ENCODE results near the gene SH3BP2. TPM values are rescaled to one million over a fixed set of nuclear protein-coding genes. Genes with fewer than 3 reads are reported as not detected.
A peak's percentile ranks its signal among the peaks of the same experiment; 100 is the strongest.

Gene SH3BP2
- total RNA-seq, 2 donors from 2014 or later, result 29.0 to 33.5 TPM

DNA sequence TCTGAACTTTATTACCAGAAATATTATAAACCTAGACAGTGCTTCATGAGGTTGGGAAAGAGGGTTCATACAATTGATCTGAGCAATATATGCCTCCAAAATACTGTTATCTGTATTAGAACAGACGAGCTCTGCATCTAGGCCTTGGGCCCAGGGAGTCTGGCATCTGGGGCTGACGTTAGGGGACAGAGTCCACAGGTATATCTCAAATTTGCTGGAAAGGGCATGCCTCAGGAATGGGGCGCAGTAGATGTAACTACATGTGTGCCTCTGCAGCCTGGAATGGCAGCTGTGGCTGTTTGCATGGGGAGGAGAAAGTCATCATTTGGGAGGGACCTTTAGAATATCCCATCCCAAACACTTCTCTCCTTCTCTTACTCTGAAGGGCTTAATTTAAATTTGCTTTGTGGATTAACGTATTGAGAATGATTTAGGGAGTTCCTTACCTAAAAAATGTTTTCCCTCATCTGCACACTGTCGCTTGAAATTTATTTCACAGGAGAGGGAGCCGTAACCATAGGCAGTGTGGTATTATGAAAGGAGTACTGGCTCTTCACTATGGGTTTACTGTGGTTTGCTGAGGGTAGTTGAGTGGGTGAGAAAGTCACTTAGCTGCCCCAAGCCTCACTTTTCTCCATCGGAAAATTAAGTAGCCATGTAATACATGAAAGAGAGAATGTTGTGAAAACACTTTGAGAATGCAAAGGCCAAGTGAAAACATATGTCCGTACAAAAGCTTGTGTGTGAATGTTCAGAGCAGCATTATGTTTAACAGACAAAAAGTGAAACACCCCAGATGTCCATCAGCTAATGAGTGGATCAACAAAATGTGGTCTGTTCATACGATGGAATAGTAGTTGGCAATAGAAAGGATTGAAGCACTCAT, 56.6 kb downstream of the SH3BP2 start:
- intact Hi-C loops (cut with DNase I), result loop anchor here (10.0 kb wide), 1 partner anchor 85 kb away; no protein-coding TSS in a partner anchor
- 25% methylated on average over 9 of the region's 9 CpGs for WGBS, 2 donors
- H3K9me3 ChIP-seq, result no peaks in the 10 kb centered on the region
- H3K4me1 ChIP-seq, result peaks cover 91% of the 10 kb centered on the region
- DNase-seq, result peak; percentile 70 to 86 (median 78)
- H3K4me3 ChIP-seq, result no peak overlapping the region
- no peaks in the 10 kb centered on the region for H3K36me3 ChIP-seq (replicated peaks in 1 of 2; ENCODE audit: insufficient read depth in 1 of 2, low read depth in 2 of 2)
- peak in 1 of 3 donors; percentile 29 for TF ChIP-seq POLR2A (IDR thresholded peaks at IDR 0.05)
- TF ChIP-seq, protein P1, sequence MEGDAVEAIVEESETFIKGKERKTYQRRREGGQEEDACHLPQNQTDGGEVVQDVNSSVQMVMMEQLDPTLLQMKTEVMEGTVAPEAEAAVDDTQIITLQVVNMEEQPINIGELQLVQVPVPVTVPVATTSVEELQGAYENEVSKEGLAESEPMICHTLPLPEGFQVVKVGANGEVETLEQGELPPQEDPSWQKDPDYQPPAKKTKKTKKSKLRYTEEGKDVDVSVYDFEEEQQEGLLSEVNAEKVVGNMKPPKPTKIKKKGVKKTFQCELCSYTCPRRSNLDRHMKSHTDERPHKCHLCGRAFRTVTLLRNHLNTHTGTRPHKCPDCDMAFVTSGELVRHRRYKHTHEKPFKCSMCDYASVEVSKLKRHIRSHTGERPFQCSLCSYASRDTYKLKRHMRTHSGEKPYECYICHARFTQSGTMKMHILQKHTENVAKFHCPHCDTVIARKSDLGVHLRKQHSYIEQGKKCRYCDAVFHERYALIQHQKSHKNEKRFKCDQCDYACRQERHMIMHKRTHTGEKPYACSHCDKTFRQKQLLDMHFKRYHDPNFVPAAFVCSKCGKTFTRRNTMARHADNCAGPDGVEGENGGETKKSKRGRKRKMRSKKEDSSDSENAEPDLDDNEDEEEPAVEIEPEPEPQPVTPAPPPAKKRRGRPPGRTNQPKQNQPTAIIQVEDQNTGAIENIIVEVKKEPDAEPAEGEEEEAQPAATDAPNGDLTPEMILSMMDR (IDR thresholded peaks at IDR 0.05), result no peak
- H3K27ac ChIP-seq, result peak overlapping the region; percentile 50 to 73 (median 66)
- H3K27me3 ChIP-seq, result no peaks in the 10 kb centered on the region
- ATAC-seq, result peak; percentile 86

DNA sequence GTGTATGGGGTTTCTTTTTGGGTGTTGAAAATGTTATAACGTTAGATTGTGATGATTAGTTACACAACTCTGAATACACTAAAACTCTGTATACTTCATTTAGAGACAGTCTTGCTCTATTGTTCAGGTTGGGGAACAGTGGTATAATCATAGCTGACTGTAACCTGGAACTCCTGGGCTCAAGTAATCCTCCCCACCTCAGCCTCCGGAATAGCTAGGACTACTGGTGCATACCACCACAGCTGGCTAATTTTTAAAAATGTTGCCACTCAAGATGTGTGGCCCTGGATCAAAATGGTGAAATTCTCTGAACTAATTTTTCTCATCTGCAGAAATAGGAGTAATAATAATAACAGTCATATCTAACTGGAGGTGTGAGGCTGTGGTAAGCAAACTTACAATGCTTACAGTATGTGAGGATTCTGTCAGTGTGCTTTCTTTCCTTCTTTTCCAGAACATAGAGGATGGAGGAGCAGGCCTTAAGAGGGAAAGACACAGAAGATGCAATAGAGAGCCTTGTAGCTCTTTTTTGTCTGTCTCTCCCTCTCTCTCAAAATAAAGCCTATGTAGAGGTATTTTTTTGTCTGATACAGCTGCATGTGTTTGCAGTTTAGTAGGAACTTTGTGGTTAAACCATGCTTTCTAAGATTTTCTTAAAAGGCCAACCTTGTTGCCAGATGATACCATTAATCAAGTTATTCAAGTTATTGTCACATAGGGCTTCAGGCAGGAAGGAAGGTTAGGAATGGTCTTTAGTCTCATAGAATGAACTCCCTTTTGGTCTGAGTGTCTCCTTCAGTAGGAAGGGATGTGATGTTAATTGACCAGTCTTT, 58.3 kb downstream of the SH3BP2 start:
- Histone ChIP-seq H3K27ac (peak overlapping the region in 3 of 4 donors; percentile 50 to 73 (median 61)), H3K36me3 (replicated peaks in 1 of 2; ENCODE audit: insufficient read depth in 1 of 2, low read depth in 2 of 2) (no peaks in the 10 kb centered on the region), H3K4me3 (no peak overlapping the region), H3K27me3 (no peaks in the 10 kb centered on the region), H3K9me3 (no peaks in the 10 kb centered on the region), H3K4me1 (peaks cover 88% of the 10 kb centered on the region)
- ATAC-seq, result no peak
- no peak for TF ChIP-seq POLR2A (IDR thresholded peaks at IDR 0.05)
- TF ChIP-seq, protein P1 (IDR thresholded peaks at IDR 0.05), result no peak
- WGBS, 2 donors, result 62 to 63% methylated on average over 2 of the region's 2 CpGs
- intact Hi-C loops (cut with DNase I), result no loop called here
- no peak for DNase-seq

- TF ChIP-seq, protein P1 (IDR thresholded peaks at IDR 0.05), result no peak
- no peak for TF ChIP-seq POLR2A (IDR thresholded peaks at IDR 0.05)
- ATAC-seq, result no peak
- Histone ChIP-seq H3K4me1 (peaks cover 87% of the 10 kb centered on the region), H3K27ac (peak overlapping the region in 3 of 4 donors; percentile 16 to 59 (median 50)), H3K27me3 (no peaks in the 10 kb centered on the region), H3K36me3 (replicated peaks in 1 of 2; ENCODE audit: insufficient read depth in 1 of 2, low read depth in 2 of 2) (no peaks in the 10 kb centered on the region), H3K9me3 (no peaks in the 10 kb centered on the region), H3K4me3 (no peak overlapping the region)
- intact Hi-C loops (cut with DNase I), result no loop called here
- DNase-seq, result peak in 1 of 4 donors; percentile 36
- WGBS, 2 donors, result 21% methylated on average over 7 of the region's 7 CpGs
These were observed 59.6 kb downstream of the SH3BP2 start for GRCh38 chr4:2852481-2852921.

- WGBS, 2 donors, result 62 to 64% methylated on average over 5 of the region's 5 CpGs
- H3K27me3 ChIP-seq, result no peaks in the 10 kb centered on the region
- H3K4me3 ChIP-seq, result no peak overlapping the region
- TF ChIP-seq POLR2A (IDR thresholded peaks at IDR 0.05), result no peak
- TF ChIP-seq, protein P1 (IDR thresholded peaks at IDR 0.05), result no peak
- intact Hi-C loops (cut with DNase I), result no loop called here
- H3K4me1 ChIP-seq, result peaks cover 82% of the 10 kb centered on the region
- DNase-seq (no peak), ATAC-seq (no peak)
- no peaks in the 10 kb centered on the region for H3K36me3 ChIP-seq (replicated peaks in 1 of 2; ENCODE audit: insufficient read depth in 1 of 2, low read depth in 2 of 2)
- H3K27ac ChIP-seq, result peak overlapping the region in 2 of 4 donors; percentile 20 to 24
- H3K9me3 ChIP-seq, result no peaks in the 10 kb centered on the region
These were observed 62.7 kb downstream of the SH3BP2 start for GRCh38 chr4:2855584-2855983.

Data from body of pancreas (tissue), 4 donors.